CD14-positive monocyte (primary cell): Measurements from ENCODE around the gene TIMM10B. TPM values are rescaled to one million over a fixed set of nuclear protein-coding genes. Genes with fewer than 3 reads are reported as not detected.
A peak's percentile ranks its signal among the peaks of the same experiment; 100 is the strongest.

Source experiments
- DNase-seq, 3 donors: peaks; one replicate each; pipeline ENCODE4 v3.0.0-alpha.2; 2011 to 2022
- H2AFZ ChIP-seq: 2 replicates; pipeline ENCODE4 v1.6.0; 2012; ENCODE audit warnings: mild to moderate bottlenecking, low read depth, low read length, inconsistent platforms; ENCODE audit not compliant: insufficient read depth, poor library complexity, severe bottlenecking
- H3K27ac ChIP-seq, 2 donors: 1 replicate in 1 of 2; 2 replicates in 1 of 2; pipeline ENCODE4 v1.5.1; 2012 to 2013; ENCODE audit warnings: low read length in 2 of 2, control low read depth in 1 of 2, inconsistent platforms in 1 of 2, low read depth in 1 of 2, mild to moderate bottlenecking in 1 of 2
- H3K27me3 ChIP-seq, 2 donors: one replicate each; pipeline versions ENCODE4 v1.6.0 to v1.6.1; 2011 to 2013; ENCODE audit warnings: low read length in 2 of 2; ENCODE audit not compliant: control insufficient read depth in 2 of 2, insufficient read depth in 2 of 2
- H3K36me3 ChIP-seq, 2 donors: replicated peaks in 1 of 2; 1 replicate in 1 of 2; 2 replicates in 1 of 2; pipeline versions ENCODE4 v1.5.1 to v1.6.1; 2012 to 2013; ENCODE audit warnings: low read length in 2 of 2, control low read depth in 1 of 2, inconsistent platforms in 1 of 2, mild to moderate bottlenecking in 1 of 2; ENCODE audit not compliant: insufficient read depth in 2 of 2, control insufficient read depth in 1 of 2
- H3K4me1 ChIP-seq, 2 donors: 1 replicate in 1 of 2; 2 replicates in 1 of 2; pipeline versions ENCODE4 v1.5.1 to v1.6.1; 2012 to 2013; ENCODE audit warnings: low read length in 2 of 2, control low read depth in 1 of 2, inconsistent platforms in 1 of 2, mild to moderate bottlenecking in 1 of 2, moderate library complexity in 1 of 2; ENCODE audit not compliant: insufficient read depth in 2 of 2, control insufficient read depth in 1 of 2
- H3K4me2 ChIP-seq: replicated peaks from 2 replicates; pipeline ENCODE3; 2012; ENCODE audit warnings: low read length, moderate library complexity, mild to moderate bottlenecking; ENCODE audit not compliant: poor library complexity, severe bottlenecking; ENCODE audit errors: extremely low read depth
- H3K4me3 ChIP-seq, 3 experiments: fragments of 200-600 bp in 1 of 3; sonication (generic) in 1 of 3; replicated peaks in 1 of 3; 1 replicate in 2 of 3; 2 replicates in 1 of 3; pipeline ENCODE4 v1.5.1; 2011 to 2013; ENCODE audit warnings: low read length in 3 of 3, mild to moderate bottlenecking in 3 of 3, control low read depth in 2 of 3, low read depth in 2 of 3, inconsistent platforms in 1 of 3, moderate library complexity in 1 of 3
- H3K79me2 ChIP-seq: 2 replicates; pipeline ENCODE4 v1.6.0; 2012; ENCODE audit warnings: mild to moderate bottlenecking, control low read depth, inconsistent platforms, low read length, moderate library complexity; ENCODE audit not compliant: insufficient read depth
- H3K9ac ChIP-seq: 2 replicates; pipeline ENCODE4 v1.6.0; 2017; ENCODE audit warnings: low read length, mild to moderate bottlenecking; ENCODE audit not compliant: insufficient read depth, poor library complexity, severe bottlenecking
- H3K9me3 ChIP-seq, 2 donors: replicated peaks in 1 of 2; 1 replicate in 1 of 2; 2 replicates in 1 of 2; pipeline versions ENCODE4 v1.5.1 to v1.6.1; 2012 to 2013; ENCODE audit warnings: low read length in 2 of 2, control low read depth in 1 of 2; ENCODE audit not compliant: control insufficient read depth in 1 of 2, insufficient read depth in 1 of 2
- H4K20me1 ChIP-seq: 2 replicates; pipeline ENCODE4 v1.6.0; 2012; ENCODE audit warnings: mild to moderate bottlenecking, low read length, control low read depth, moderate library complexity; ENCODE audit not compliant: insufficient read depth
- H3K27ac Mint-ChIP-seq, 7 donors: one replicate each; pipeline ENCODE4 v1.8.0; 2020; ENCODE audit warnings: mild to moderate bottlenecking in 7 of 7, mixed read lengths in 7 of 7, moderate library complexity in 6 of 7, inconsistent platforms in 2 of 7
- H3K27me3 Mint-ChIP-seq, 3 donors: one replicate each; pipeline ENCODE4 v1.8.0; 2021 to 2022; ENCODE audit warnings: low read depth in 3 of 3, mild to moderate bottlenecking in 3 of 3, mixed read lengths in 3 of 3, moderate library complexity in 3 of 3, inconsistent platforms in 1 of 3
- H3K36me3 Mint-ChIP-seq, 2 donors: one replicate each; pipeline ENCODE4 v1.8.0; 2020; ENCODE audit warnings: mixed read lengths in 2 of 2, inconsistent platforms in 1 of 2, mild to moderate bottlenecking in 1 of 2
- H3K4me1 Mint-ChIP-seq: one replicate; pipeline ENCODE4 v1.8.0; 2020; ENCODE audit warnings: mild to moderate bottlenecking, mixed read lengths
- H3K4me3 Mint-ChIP-seq, 2 donors: one replicate each; pipeline ENCODE4 v1.8.0; 2020; ENCODE audit warnings: mild to moderate bottlenecking in 2 of 2, mixed read lengths in 2 of 2, moderate library complexity in 1 of 2
- H3K9me3 Mint-ChIP-seq, 7 donors: one replicate each; pipeline ENCODE4 v1.8.0; 2020 to 2022; ENCODE audit warnings: mixed read lengths in 7 of 7, mild to moderate bottlenecking in 6 of 7, moderate library complexity in 6 of 7, inconsistent platforms in 2 of 7
- CTCF ChIP-seq: fragments of 200-600 bp; IDR thresholded peaks from one replicate; pipeline ENCODE4 v1.8.0; 2022; ENCODE audit warnings: antibody characterized with exemption, mild to moderate bottlenecking
- WGBS: methylation state at CpG from one replicate; pipeline ENCODE4 v1.1.5; 2013; ENCODE audit warnings: missing lambda C conversion rate; ENCODE audit not compliant: insufficient coverage; 5-methylcytosine and 5-hydroxymethylcytosine counted together
- intact Hi-C, 2 donors: fragments of 100-400 bp; cut with micrococcal nuclease; formaldehyde crosslinking; loops; one replicate each; pipeline versions ENCODE4 v1.15.0 to v1.15.1; 2023
- polyA plus RNA-seq, 3 donors: library from polyadenylated mRNA; depleted of rRNA in 1 of 3; unstranded in 2 of 3; stranded (reverse) in 1 of 3; fragments of 300-500 nt in 2 of 3; fragments of >200 nt in 1 of 3; fragmentation: Illumina TruSeq in 2 of 3; gene quantifications; 1 replicate in 2 of 3; 2 replicates in 1 of 3; pipeline ENCODE4 v1.2.3, GENCODE V29; 2012 to 2021

Gene TIMM10B
- polyA plus RNA-seq, 3 donors = 20.0 to 34.9 (median 22.1) TPM

GRCh38 chr11:6531267-6531752, 50.0 kb downstream of the TIMM10B start:
- Mint-ChIP-seq H3K27me3 (no peaks in the 10 kb centered on the region), H3K4me1 (peaks cover 4% of the 10 kb centered on the region), H3K4me3 (no peak overlapping the region), H3K9me3 (no peaks in the 10 kb centered on the region), H3K27ac (no peak overlapping the region), H3K36me3 (peaks cover 33% of the 10 kb centered on the region in 2 donors)
- H3K4me2 ChIP-seq = no peak overlapping the region
- H3K27ac ChIP-seq = no peak overlapping the region
- peak; percentile 25 to 48 (median 46) for DNase-seq
- no peak overlapping the region for H3K4me3 ChIP-seq
- no peaks in the 10 kb centered on the region for H3K79me2 ChIP-seq
- WGBS = 20% methylated on average over 1 of the region's 1 CpG
- no peak overlapping the region for H3K9ac ChIP-seq
- H3K9me3 ChIP-seq = no peaks in the 10 kb centered on the region
- H3K36me3 ChIP-seq = peaks cover 10 to 40% of the 10 kb centered on the region in 2 donors
- H3K27me3 ChIP-seq = no peaks in the 10 kb centered on the region
- no peaks in the 10 kb centered on the region for H3K4me1 ChIP-seq
- no peaks in the 10 kb centered on the region for H4K20me1 ChIP-seq
- no peak overlapping the region for H2AFZ ChIP-seq
- peak; percentile 90 for TF ChIP-seq CTCF
- intact Hi-C loops = loop anchor here (5.0 to 10.0 kb wide), 2 partner anchors 153 to 176 kb away; partner anchors contain the start of gene MRPL17 (in 1 of the 2)

Other genes with a start within 250 kb of the TIMM10B start
- gene FHIP1B, start 246.9 kb upstream of the TIMM10B start, polyA plus RNA-seq = 10 to 100 TPM; 14.2 to 64.1 (median 18.9) TPM
- gene CNGA4, start 242.4 kb upstream of the TIMM10B start, polyA plus RNA-seq = under 1 TPM in 1 of 3 donors, not detected in 2; 0.69 TPM
- gene CCKBR, start 221.7 kb upstream of the TIMM10B start, polyA plus RNA-seq = not detected
- gene CAVIN3, start 161.0 kb upstream of the TIMM10B start, polyA plus RNA-seq = 10 to 100 TPM in 2 of 3 donors, 1 to 10 TPM in 1; 3.1 to 13.6 (median 11.2) TPM
- 10 to 100 TPM in 1 of 3 donors, 1 to 10 TPM in 2; 4.2 to 22.6 (median 4.9) TPM for gene SMPD1, start 91.0 kb upstream of the TIMM10B start, polyA plus RNA-seq
- gene APBB1, start 62.4 kb upstream of the TIMM10B start, polyA plus RNA-seq = 1 to 10 TPM in 2 of 3 donors, under 1 TPM in 1; 0.85 to 2.5 (median 2.4) TPM
- under 1 TPM in 1 of 3 donors, not detected in 2; 0.40 TPM for gene HPX, start 40.5 kb upstream of the TIMM10B start, polyA plus RNA-seq
- gene TRIM3, start 7.6 kb upstream of the TIMM10B start, polyA plus RNA-seq = 10 to 100 TPM in 1 of 3 donors, 1 to 10 TPM in 2; 1.7 to 36.2 (median 3.3) TPM
- 10 to 100 TPM; 21.6 to 43.8 (median 27.2) TPM for gene ARFIP2, start 170 bp upstream of the TIMM10B start, polyA plus RNA-seq
- 10 to 100 TPM in 1 of 3 donors, under 1 TPM in 2; 0.24 to 21.0 (median 0.59) TPM for gene DNHD1, start 15.8 kb downstream of the TIMM10B start, polyA plus RNA-seq
- gene RRP8, start 122.1 kb downstream of the TIMM10B start, polyA plus RNA-seq = 10 to 100 TPM in 2 of 3 donors, 1 to 10 TPM in 1; 7.2 to 14.1 (median 11.9) TPM
- 100 to 1,000 TPM; 165 to 271 (median 250) TPM for gene ILK, start 122.3 kb downstream of the TIMM10B start, polyA plus RNA-seq
- gene TAF10, start 130.7 kb downstream of the TIMM10B start, polyA plus RNA-seq = 100 to 1,000 TPM; 137 to 233 (median 232) TPM
- 100 to 1,000 TPM; 218 to 359 (median 271) TPM for gene TPP1, start 137.9 kb downstream of the TIMM10B start, polyA plus RNA-seq
- gene DCHS1, start 174.3 kb downstream of the TIMM10B start, polyA plus RNA-seq = under 1 TPM; 0.01 to 0.88 (median 0.02) TPM
- 10 to 100 TPM in 2 of 3 donors, 1 to 10 TPM in 1; 8.0 to 14.0 (median 12.8) TPM for gene MRPL17, start 201.8 kb downstream of the TIMM10B start, polyA plus RNA-seq